IPS-11a (cell line): ENCODE results near the gene IKBKE.
"Not testable (repeated sequence)": the region's sequence is repeated elsewhere in the genome, so short reads cannot be mapped to it uniquely, and the experiment has no call there.

Experiments used
- H3K4me3 ChIP-seq: one replicate; pipeline ENCODE4 v1.5.1; 2013; ENCODE audit warnings: low read depth, low read length, control low read depth

IKBKE gene

GRCh38 chr1:206472454-206472853 is 2.2 kb downstream of the IKBKE start:
- H3K4me3 ChIP-seq: no peak overlapping the region

- no peak overlapping the region for H3K4me3 ChIP-seq
Observed at GRCh38 chr1:206472886-206473285, 2.6 kb downstream of the IKBKE start.

- no peak overlapping the region for H3K4me3 ChIP-seq
Observed at GRCh38 chr1:206476058-206476457, 5.8 kb downstream of the IKBKE start.

GRCh38 chr1:206476591-206476990 is 6.3 kb downstream of the IKBKE start:
- H3K4me3 ChIP-seq: no peak overlapping the region

- H3K4me3 ChIP-seq: no peak overlapping the region
Observed at GRCh38 chr1:206477110-206477509, 6.8 kb downstream of the IKBKE start.

- H3K4me3 ChIP-seq: no peak overlapping the region
Observed at GRCh38 chr1:206477581-206478380, 7.5 kb downstream of the IKBKE start.

- no peak overlapping the region for H3K4me3 ChIP-seq
Observed at GRCh38 chr1:206478746-206479145, 8.5 kb downstream of the IKBKE start.

- no peak overlapping the region for H3K4me3 ChIP-seq
Observed at GRCh38 chr1:206479183-206480125, 9.2 kb downstream of the IKBKE start.

- no peak overlapping the region for H3K4me3 ChIP-seq
Observed at GRCh38 chr1:206480211-206480610, 9.9 kb downstream of the IKBKE start.

GRCh38 chr1:206482611-206483010 is 12.3 kb downstream of the IKBKE start:
- no peak overlapping the region for H3K4me3 ChIP-seq

GRCh38 chr1:206483864-206484263 is 13.6 kb downstream of the IKBKE start:
- H3K4me3 ChIP-seq: not testable (repeated sequence)

- no peak overlapping the region for H3K4me3 ChIP-seq
Observed at GRCh38 chr1:206484901-206485300, 14.6 kb downstream of the IKBKE start.

GRCh38 chr1:206486995-206487788 is 16.9 kb downstream of the IKBKE start:
- H3K4me3 ChIP-seq: no peak overlapping the region

- no peak overlapping the region for H3K4me3 ChIP-seq
Observed at GRCh38 chr1:206487970-206488369, 17.7 kb downstream of the IKBKE start.

GRCh38 chr1:206488466-206488865 is 18.2 kb downstream of the IKBKE start:
- no peak overlapping the region for H3K4me3 ChIP-seq

GRCh38 chr1:206489980-206490770 is 19.9 kb downstream of the IKBKE start:
- no peak overlapping the region for H3K4me3 ChIP-seq

- H3K4me3 ChIP-seq: no peak overlapping the region
Observed at GRCh38 chr1:206490771-206491405, 20.6 kb downstream of the IKBKE start.

GRCh38 chr1:206491616-206492015 is 21.3 kb downstream of the IKBKE start:
- no peak overlapping the region for H3K4me3 ChIP-seq

GRCh38 chr1:206492589-206492988 is 22.3 kb downstream of the IKBKE start:
- no peak overlapping the region for H3K4me3 ChIP-seq

- H3K4me3 ChIP-seq: no peak overlapping the region
Observed at GRCh38 chr1:206493279-206493678, 23.0 kb downstream of the IKBKE start.
